ENCODE measurements around the gene GPX4.
A peak's percentile ranks its signal among the peaks of the same experiment; 100 is the strongest.

GPX4 gene

DNA sequence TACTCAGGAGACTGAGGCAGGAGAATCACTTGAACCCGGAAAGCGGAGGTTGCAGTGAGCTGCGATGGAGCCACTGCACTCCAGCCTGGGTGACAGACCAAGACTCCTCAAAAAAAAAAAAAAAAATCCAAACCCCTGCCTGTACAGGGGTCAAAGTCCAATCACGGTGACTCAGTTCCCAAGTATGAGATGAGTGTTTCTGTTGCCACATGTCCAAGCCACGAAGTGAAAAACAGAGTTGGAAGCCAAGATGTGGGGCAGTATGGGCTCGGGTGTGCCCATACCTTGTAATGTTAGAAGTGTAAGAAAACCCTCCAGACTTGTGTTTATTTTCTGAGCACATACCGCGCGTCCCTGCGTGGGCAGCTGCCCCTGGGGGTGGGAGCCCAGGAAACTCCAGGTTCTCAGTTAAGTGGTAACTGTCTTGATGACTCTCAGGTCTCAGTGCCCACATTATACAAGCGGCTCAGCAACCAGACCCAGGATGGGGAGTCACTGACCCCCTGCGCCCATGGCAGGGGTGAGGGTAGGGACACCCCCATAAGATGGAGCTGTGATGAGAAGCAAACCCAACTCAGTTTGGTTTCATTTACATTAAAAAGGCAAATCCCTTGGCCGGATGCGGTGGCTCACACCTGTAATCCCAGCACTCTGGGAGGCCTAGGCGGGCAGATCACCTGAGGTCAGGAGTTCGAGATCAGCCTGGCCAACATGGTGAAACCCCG, 1.2 kb upstream of the GPX4 start:
- DNase-seq (ENCODE audit: low read depth): peak; percentile 100

DNA sequence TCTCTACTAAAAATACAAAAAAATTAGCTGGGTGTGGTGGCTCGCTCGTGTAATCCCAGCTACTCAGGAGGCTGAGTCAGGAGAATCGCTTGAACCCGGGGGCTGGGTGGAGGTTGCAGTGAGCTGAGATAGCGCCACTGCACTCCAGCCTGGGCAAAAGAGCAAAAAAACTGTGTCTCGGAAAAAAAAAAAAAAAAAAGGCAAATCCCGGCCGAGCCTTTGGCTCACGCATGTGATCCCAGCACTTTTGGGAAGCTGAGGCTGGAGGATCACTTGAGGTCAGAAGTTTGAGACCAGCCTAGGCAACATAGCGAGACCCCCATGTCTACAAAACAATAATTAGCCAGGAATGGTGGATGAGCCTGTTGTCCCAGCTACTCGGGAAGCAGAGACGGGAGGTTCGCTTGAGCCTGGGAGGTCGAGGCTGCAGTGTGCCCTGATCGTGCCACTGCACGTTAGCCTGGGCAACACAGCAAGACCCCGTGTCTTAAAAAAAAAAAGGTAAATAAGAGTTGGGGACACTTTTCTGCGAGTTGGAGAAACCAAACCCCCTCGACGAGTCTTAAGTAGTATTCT, 574 bp upstream of the GPX4 start:
- peak; percentile 35 for DNase-seq (ENCODE audit: low read depth)

DNA sequence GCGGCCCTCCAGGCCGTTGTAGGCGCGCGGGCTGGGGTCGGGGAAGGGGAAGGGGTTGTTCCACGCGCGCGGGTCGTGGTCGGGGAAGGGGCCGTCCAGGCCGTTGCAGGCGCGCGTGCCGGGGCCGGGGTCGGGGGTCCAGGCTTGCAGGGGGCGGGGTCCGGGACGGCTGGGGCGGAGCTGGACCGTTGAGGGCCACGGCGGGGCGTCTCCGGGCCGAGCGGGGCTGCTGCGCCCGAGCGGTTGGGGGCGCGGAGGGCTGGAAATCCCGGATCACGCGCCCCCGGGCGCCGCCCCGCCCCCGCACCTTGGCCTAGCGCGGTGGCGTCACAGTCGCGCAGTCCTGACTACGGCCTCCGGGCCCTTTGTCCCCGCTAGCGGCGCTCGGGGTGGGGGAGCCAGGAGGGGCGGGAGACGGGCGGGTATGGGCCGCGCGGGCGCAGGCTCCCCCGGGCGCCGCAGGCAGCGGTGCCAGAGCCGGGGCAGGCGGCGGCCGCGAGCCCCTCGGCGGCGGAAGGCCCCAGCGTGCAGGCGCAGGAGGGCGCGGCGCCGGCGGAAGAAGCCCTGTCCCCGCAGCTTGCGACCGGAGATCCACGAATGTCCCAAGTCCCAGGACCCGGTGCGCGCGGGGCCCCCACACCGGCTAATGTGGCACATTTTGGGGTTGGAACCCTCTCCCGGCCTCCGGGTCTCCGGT, 665 bp downstream of the GPX4 start:
- peak; percentile 47 for DNase-seq (ENCODE audit: low read depth)

DNA sequence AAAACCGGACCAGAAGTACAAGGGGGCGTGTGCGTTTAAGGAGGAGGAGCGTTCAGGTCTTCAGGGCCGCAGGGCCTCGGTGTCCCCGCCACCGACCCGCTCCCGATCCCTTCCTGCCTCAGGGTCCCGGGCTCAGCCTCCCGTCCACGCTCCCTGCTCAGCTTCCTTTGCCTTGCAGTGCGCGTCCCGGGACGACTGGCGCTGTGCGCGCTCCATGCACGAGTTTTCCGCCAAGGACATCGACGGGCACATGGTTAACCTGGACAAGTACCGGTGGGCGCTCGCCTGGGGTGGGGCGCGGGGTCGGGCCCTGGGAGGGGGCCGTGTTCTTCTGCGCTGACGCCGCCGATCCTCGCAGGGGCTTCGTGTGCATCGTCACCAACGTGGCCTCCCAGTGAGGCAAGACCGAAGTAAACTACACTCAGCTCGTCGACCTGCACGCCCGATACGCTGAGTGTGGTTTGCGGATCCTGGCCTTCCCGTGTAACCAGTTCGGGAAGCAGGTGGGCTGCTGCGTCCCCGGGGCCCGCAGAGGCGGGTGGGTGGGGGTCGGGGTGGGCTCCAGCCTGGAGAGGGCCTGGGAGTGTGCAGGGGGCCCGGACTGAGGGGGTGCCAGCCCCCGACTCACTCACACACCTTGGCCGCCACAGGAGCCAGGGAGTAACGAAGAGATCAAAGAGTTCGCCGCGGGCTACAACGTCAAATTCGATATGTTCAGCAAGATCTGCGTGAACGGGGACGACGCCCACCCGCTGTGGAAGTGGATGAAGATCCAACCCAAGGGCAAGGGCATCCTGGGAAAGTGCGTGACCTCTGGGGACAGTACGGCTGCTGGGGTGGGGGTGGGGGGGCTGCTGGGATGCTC, 1.4 kb downstream of the GPX4 start:
- peak; percentile 39 for DNase-seq (ENCODE audit: low read depth)

DNA sequence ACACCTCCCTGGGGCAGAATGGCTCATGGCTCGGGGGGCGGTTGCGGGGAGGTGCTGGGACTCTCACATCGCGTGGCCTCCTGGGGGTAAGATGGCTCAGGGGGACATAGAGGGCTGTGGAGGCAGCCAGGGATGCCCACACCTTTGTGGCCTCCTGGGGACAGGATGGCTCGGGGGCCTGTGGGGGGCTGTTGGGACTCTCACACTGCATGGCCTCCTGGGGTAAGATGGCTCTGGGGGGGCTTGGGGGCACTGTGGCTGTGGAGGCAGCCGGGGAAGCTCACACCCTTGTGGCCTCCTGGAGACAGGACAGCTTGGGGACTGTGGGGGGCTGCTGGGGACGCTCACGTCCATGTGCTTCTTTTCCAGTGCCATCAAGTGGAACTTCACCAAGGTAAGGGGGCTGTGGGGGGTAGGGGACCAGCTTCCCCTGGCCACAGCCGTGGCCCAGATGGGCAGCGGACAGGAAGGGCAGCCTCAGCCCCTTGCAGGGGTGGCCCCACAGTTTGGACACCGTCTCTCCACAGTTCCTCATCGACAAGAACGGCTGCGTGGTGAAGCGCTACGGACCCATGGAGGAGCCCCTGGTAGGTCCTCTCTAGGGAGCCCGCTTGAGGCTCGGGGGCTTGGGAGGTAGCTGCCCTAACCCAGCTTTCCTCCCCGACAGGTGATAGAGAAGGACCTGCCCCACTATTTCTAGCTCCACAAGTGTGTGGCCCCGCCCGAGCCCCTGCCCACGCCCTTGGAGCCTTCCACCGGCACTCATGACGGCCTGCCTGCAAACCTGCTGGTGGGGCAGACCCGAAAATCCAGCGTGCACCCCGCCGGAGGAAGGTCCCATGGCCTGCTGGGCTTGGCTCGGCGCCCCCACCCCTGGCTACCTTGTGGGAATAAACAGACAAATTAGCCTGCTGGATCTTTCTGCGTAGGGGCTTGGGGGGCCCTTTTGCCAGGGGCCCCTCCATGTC, 2.4 kb downstream of the GPX4 start:
- no peak for DNase-seq (ENCODE audit: low read depth)

DNA sequence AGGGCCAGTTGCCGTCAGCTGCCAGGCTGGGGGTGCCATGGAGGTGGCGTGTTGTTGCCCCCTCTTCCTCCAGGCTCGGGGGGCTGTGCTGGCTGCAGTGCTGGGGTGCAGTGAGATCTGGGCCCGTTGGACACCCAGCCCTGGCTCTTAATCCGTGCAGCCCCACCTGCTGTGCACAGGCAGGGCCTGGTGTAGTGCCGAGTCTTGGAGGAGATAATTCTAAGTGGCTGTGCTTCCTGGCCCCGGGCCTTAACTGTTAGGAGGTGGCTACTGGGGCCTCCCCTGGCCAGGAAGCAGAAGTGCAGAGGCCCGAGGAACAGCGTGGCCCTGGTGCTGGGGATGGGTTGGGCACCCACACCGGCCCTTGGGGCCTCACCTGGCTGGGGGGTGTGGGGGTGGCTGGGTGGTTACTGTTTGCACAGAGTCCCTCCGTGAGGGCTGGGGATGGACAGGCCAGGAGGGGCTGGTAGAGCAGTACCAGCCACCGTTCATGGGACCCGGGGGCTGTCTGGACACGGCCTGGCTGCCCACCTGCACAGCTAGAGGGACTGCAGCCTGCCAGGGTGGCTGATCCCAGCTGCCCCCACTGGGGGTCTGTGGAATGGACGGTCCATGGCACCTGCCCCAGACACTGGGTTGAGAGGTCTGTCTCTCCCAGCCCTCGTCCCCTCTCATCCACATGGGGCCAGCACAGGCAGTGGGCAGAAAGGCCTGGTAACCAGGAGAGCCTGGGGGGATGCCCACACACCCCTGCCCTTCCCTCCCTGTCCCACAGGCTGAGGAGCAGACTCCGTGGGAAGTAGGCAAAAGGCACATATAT, 3.3 kb downstream of the GPX4 start:
- DNase-seq (ENCODE audit: low read depth): peak; percentile 57

DNA sequence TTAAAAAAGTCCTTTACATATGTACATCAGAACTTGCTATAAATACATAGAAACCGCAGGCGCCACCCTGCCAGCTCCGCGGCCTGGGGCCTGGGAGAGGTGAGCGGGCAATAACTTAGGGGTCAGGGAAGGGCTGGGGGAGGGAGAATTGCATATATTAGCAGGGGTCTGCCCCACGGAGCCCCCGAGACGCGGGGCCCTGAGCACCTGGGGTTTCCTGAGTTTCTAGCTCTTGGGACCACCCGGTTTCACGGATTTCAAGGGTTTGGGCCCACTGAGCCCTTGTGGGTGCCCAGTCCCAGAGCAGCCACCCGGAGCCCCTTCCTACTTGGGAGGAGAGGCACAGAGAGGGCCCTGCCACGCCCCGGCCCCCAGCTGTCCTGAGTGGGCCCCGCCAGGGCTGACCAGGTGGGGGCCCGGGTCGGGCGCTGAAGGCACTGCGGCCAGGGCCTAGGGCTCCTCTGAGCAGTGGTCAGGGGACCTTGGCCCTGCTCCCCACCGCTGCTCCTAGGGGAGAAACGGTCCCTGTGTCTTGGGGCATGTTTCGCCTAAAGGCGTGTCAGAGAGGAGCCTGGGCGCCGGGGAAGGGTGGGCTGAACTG, 4.0 kb downstream of the GPX4 start:
- DNase-seq (ENCODE audit: low read depth): no peak

DNA sequence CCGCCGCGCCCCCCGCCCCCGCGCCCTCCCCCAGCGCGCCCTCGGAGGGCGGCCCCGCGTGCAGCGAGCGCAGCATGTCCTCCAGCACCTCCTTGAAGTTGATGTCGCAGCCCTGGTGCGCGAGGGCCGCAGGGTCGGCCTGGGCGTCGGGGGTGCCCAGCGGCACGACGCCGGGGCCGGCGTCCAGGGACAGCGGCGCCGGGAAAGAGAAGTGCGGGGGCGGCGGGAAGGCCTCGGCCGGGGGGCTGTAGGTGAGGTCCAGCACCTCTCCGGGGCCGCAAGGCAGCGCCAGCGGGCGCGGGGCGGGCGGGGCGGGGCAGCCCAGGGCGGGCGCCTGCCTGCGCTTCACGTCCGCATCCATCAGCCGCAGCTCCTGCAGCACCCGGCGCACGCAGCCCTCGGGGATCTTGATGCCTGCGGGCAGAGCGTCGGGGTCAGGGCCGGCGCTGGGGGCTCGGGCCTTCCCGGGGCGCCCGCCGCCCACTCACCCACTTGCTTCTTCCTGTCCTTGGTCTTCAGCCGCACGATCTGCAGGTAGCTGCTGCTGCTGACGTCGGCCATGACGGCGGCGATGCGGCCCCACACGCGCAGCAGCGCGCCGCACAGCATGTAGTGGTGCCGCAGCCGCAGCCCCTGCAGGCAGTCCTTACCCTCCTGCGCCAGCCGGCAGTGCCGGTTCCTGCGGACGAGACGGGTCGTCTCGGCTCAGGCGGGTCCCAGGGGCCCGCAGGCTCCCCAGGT, 4.7 kb downstream of the GPX4 start:
- DNase-seq (ENCODE audit: low read depth): no peak

DNA sequence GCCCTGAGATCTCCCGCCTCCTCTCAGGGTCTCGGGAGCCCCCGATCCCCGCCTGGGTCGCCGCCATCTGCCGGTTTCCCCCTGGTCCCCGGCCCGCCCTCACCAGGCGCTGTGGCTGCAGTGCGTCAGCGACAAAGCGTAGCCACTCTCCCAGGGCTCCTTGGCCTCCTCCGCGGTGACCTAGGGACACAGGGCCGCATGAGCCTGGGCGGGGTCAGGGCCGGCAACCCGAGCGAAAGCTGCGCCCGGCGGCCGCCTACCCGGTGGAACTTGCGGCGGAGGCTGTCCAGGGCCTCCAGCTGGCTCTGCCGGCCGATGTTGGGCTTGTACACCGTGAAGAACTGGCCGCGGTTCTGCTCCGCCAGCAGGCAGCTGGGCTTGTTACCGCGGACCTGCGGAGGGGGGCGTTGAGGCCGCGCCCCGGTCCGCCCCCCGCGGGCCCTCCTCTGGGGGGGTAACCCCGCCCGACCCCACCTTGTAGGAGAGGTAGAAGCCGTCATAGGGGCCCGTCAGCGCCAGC, 5.3 kb downstream of the GPX4 start:
- DNase-seq (ENCODE audit: low read depth): no peak

DNA sequence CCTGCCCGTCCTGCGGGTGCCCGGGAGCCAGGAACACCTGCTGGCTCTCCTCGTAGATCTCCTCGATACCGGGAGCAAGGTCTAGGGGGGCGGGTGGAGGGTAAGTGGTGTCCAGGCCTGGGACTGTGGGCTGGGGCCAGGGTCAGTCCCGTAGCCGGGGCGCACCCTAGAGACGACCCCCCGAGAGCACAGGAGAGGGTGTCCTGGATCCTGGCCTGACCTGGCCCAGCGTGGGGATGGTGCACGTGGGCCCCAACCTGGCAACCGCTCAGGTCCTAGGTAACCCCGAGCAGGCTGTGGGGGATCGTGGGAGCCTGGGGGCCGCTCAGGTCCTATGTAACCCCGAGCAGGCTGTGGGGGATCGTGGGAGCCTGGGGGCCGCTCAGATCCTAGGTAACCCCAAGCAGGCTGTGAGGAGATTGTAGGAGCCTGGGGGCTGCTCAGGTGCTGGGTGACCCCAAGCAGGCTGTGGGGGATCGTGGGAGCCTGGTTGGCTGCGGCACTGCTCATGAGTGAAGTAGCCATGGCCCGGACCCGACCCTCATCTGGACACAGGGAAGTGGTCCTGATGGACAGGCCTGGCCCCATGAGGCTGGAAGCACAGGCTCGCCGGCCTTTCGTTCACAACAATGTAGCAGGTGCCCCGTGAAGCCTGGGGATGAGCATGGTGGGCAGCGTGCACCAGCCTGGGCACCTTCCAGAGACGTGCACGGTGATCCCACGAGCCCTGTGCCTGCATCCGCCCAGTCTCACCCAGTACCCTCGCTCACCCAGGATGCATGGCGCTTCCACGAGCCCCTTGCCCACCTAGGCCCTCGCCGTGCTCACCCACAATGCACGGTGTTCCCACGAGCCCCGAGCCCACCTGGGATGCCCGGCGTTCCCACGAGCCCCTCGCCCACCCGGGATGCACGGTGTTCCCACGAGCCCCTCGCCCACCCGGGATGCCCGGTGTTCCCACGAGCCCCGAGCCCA, 6.2 kb downstream of the GPX4 start:
- DNase-seq (ENCODE audit: low read depth): no peak

DNA sequence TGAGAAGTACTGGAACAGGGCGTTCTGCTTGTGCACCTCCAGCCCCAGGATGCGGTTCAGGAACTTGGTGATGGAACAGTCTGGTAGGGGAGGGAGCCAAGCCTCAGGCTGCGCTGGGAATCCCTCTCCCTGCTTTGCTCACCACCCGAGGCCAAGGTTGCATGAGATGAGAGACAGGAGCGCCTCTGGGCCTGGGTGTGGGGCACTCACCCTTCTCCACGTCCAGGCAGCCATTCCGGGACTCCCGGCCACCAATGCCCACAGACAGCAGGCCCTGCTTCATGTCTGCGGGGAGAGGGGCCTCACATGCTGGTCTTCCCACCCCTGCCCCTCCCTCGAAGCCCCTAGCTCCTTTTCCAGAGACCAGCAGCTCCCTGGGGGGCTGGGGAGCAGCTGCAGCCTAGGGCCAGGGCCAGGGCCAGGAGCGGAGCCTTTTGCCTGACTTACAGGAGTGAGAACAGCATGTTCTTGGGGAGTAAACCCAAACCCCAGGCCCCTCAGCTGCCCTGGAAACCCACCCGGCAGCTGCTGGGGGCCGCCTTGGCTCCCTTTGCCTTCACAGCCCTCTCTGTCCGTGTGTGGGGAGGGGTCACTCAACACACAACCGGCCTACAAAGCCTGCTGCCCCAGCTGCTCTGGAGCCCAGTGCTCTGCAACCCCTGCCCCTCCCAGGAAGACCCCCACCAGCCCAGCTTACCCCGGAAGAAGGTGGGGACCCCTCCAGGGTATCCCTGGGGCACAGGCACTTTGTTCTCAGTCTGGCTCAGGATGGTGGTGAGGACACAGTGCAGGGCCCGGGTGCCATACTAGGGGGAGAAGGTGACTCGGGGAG, 7.2 kb downstream of the GPX4 start:
- no peak for DNase-seq (ENCODE audit: low read depth)

DNA sequence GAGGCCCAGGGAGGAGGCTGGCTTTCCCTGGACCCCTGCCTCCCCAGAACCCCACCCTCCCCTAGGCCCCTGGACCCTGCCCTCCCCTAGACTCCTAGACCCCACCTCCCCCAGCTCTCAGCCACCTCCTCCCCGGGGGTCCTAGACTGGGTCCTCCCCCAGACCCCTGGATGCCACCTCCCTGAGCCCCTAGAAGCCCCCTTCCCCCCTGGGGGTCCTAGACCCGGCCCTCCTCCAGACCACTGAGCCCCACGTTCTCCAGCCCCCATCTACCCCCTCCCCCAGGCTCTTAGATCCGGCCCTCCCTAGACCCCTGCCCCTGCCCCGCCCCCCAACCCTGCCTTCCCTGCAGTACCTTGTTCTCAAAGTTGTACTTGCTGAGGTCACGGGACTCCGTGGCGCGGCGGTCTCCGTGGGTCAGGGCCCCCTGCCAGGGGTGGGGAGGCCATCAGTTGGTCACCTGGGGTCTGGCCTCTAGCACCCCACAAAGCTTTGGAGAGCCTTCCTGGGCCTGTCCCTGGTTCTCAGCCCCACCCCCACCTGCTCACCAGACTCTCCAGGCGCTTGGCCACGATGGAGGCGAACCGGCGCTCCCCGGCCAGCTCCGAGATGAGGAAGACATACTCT, 8.0 kb downstream of the GPX4 start:
- no peak for DNase-seq (ENCODE audit: low read depth)

DNA sequence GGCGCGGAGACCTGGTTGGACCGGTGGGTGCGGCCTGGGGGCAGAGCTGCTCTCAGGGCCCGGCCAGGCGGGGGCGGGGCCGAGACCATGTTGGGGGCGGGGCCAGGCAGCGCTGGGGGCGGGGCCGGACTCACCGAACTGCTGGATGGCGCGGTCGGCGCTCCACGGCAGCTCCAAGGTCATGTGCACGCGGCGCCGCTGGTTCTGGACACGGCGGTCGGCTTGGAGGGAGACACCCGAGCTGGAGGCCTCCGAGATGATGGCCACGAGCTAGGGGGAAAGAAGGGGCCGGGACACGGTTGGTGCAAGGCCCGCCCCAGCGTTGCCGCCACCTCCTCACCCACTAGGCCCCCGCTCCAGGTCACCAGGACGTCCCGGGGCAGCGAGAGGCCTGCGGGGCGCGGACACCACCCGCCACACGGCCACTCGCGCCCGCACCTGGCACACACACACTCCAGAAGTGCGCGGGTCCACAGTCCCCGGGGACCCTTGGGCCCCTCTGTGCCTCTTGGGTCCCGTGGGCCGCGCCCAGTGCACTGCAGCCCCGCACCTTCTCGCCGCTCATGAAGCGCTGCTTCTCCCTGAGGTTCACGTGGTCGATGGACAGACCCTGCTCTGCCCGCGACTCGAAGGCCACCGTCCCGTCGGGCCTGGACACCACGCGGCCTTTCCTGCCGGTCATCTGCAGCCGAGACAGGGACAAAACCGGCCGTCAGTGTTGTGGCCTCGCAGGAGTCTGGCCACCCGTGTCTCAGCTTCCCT, 8.7 kb downstream of the GPX4 start:
- peak; percentile 68 for DNase-seq (ENCODE audit: low read depth)

DNA sequence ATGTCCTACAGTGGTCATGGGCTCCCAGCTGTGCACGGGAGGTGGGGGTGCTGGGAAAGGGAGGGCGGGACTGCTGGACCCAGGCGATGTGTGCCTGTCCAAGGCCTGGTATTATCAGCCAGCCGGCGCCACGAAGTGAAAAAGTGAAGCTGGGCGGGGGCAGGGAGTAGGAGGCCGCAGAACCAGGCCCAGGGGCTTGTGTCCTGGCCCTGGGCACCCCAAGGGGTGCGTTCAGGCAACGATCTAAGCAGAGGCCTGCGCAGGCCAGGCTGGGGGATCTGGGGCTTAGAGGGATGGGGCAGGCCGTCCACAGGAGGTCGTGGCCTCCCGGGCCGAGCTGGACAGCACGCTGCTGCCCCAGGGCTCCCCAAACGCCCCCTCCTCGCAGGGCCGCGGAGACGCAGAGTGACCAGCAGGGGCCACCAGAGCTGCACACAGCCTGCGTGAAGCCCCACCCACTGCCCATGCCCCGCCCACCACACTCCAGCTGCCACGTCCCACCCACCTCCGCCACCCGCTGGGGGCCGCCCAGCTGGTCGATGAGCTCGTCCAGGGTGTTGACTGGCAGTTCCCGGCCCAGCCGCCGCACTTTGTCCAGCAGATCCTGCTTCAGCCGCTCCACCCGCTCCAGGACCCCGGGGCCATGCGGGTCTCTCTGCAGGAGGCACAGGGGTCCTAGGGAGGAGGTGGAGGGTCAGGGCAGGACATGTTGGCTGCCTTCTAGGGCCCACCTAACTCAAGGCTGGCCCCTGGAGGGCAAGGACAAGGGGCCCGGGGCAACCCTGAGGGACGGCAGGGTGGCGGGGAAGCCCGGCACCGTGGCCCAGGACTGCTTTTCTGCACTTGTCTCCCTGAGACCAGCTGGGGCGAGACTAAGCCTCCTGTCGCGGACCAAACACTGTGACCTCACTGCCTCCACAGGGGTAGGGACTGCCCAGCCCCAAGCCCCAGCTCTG, 9.5 kb downstream of the GPX4 start:
- peak; percentile 92 for DNase-seq (ENCODE audit: low read depth)

Measured in amniotic epithelial cell (primary cell).